HL-60 (cell line): Measurements from ENCODE around the gene RAB8A.
A peak's percentile ranks its signal among the peaks of the same experiment; 100 is the strongest.

Experiments used
- DNase-seq, 2 experiments: peaks; one replicate each; pipeline ENCODE4 v3.0.0-alpha.2; 2010 to 2020; ENCODE audit warnings: low read depth in 1 of 2, low spot score in 1 of 2
- H3K27ac ChIP-seq: fragments of 250-450 bp; sonication (Bioruptor Pico); replicated peaks from 2 replicates; pipeline ENCODE4 v1.5.1; 2020; ENCODE audit warnings: mild to moderate bottlenecking, moderate library complexity
- H3K27me3 ChIP-seq: fragments of 250-450 bp; sonication (Bioruptor Pico); 2 replicates; pipeline ENCODE4 v1.5.1; 2021; ENCODE audit warnings: mild to moderate bottlenecking, moderate library complexity; ENCODE audit not compliant: insufficient read depth, poor library complexity, severe bottlenecking
- H3K4me3 ChIP-seq: replicated peaks from 2 replicates; pipeline ENCODE4 v1.5.1; 2011; ENCODE audit warnings: mild to moderate bottlenecking, control low read depth, low read length; ENCODE audit not compliant: insufficient read depth
- CTCF ChIP-seq: IDR thresholded peaks from one replicate; pipeline ENCODE4 v1.5.1; 2011; ENCODE audit warnings: low read length, control low read depth, inconsistent platforms; ENCODE audit not compliant: insufficient read depth
- GABPA ChIP-seq: IDR thresholded peaks from 2 replicates; pipeline ENCODE4 v1.6.1; 2012; ENCODE audit warnings: low read depth
- POLR2AphosphoS5 ChIP-seq: IDR thresholded peaks from 2 replicates; pipeline ENCODE4 v1.6.1; 2012; ENCODE audit warnings: low read depth
- REST ChIP-seq: IDR thresholded peaks from 2 replicates; pipeline ENCODE4 v1.6.1; 2012; ENCODE audit warnings: low read depth; ENCODE audit not compliant: insufficient replicate concordance
- SPI1 ChIP-seq: IDR thresholded peaks from 2 replicates; pipeline ENCODE4 v1.6.1; 2012; ENCODE audit warnings: low read depth, mild to moderate bottlenecking, borderline replicate concordance

The RAB8A gene

GRCh38 chr19:16139752-16140151 lies 28.1 kb downstream of the RAB8A start:
- H3K27me3 ChIP-seq: no peaks in the 10 kb centered on the region
- H3K27ac ChIP-seq: peak overlapping the region; percentile 92
- peak; percentile 96 to 99 for DNase-seq
- H3K4me3 ChIP-seq: peak overlapping the region; percentile 20
- TF ChIP-seq REST: peak; percentile 38
- TF ChIP-seq GABPA: peak; percentile 38; the same call in 1 of the 2 replicates
- TF ChIP-seq CTCF: no peak
- peak; percentile 100 for TF ChIP-seq POLR2AphosphoS5
- TF ChIP-seq SPI1: peak; percentile 57; the same call in 1 of the 2 replicates

GRCh38 chr19:16141043-16141442 lies 29.4 kb downstream of the RAB8A start:
- Histone ChIP-seq H3K4me3 (no peak overlapping the region), H3K27me3 (no peaks in the 10 kb centered on the region), H3K27ac (peak overlapping the region; percentile 92)
- DNase-seq: peak; percentile 91 to 96
- TF ChIP-seq SPI1: no peak
- peak; percentile 11 for TF ChIP-seq CTCF
- TF ChIP-seq GABPA: no peak
- TF ChIP-seq POLR2AphosphoS5: peak; percentile 89
- no peak for TF ChIP-seq REST

- TF ChIP-seq SPI1: peak; percentile 89
- 0 out of 2 replicates have a peak, but pooled peaks have one; percentile 57 for TF ChIP-seq POLR2AphosphoS5
- no peak; the same call in 1 of the 2 replicates for TF ChIP-seq GABPA
- Histone ChIP-seq H3K4me3 (no peak overlapping the region), H3K27ac (peak overlapping the region; percentile 92), H3K27me3 (no peaks in the 10 kb centered on the region)
- peak in 1 of 2 experiments; percentile 64 for DNase-seq
Measured at GRCh38 chr19:16142032-16142580, 30.4 kb downstream of the RAB8A start.

GRCh38 chr19:16143399-16144215 lies 31.9 kb downstream of the RAB8A start, which contains the start of gene HSH2D:
TSS of gene HSH2D (plus strand) at chr19:16143685. CDS start at chr19:16148751, 5,066 bp downstream.
- Histone ChIP-seq H3K4me3 (peak within 1 kb of the TSS; percentile 65), H3K27ac (peak within 1 kb of the TSS; percentile 92), H3K27me3 (no peaks in the 10 kb centered on the region)
- DNase-seq: peak; percentile 93 to 97
- peak; percentile 99 for TF ChIP-seq SPI1
- peak; percentile 52 for TF ChIP-seq REST
- TF ChIP-seq POLR2AphosphoS5: peak; percentile 86
- no peak for TF ChIP-seq GABPA
